ENCODE data around the gene RFX6. TPM values are rescaled to one million over a fixed set of nuclear protein-coding genes. Genes with fewer than 3 reads are reported as not detected.

Gene RFX6
- total RNA-seq, 2 experiments from 2014 or later, result not detected

- no peak overlapping the region for H3K27ac Mint-ChIP-seq
- no peak overlapping the region for H3K4me3 Mint-ChIP-seq
- no peaks in the 10 kb centered on the region for H3K36me3 Mint-ChIP-seq (ENCODE audit: low read depth)
Observed at GRCh38 chr6:116872771-116873170, 4.3 kb upstream of the RFX6 start.

DNA sequence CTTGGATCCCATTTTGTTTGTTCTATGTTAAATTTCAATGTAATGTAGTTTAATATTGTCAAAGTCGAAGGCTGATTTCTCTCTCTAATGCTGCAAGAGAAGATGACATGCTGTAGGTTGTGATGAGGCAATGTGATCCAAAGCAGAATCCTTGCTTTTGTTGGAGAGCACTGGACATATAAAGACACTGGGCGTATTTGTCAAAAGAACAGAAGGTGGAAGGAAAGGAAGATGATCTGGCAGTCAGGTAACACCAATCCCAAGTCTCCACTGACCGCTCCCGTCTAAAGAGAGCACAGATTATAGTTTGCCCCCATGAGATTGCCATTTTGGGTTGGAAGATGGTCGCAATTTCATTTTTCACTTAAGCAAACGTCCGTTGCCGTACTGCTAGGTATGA lies 935 bp upstream of the RFX6 start:
- CTCF ChIA-PET, result no interaction called here
- no peaks in the 10 kb centered on the region for H3K9me3 Mint-ChIP-seq
- H3K36me3 Mint-ChIP-seq (ENCODE audit: low read depth), result no peaks in the 10 kb centered on the region
- POLR2A ChIA-PET, result no interaction called here
- H3K4me3 Mint-ChIP-seq, result peak overlapping the region; percentile 3
- H3K27me3 Mint-ChIP-seq, result peaks cover 39% of the 10 kb centered on the region
- H3K4me1 Mint-ChIP-seq, result peaks cover 8% of the 10 kb centered on the region
- no peak overlapping the region for H3K27ac Mint-ChIP-seq
- no peak for DNase-seq

More at GRCh38 chr6:116872771-116873170, 4.3 kb upstream of the RFX6 start:
- peaks cover 32% of the 10 kb centered on the region for H3K27me3 Mint-ChIP-seq
- H3K9me3 Mint-ChIP-seq, result no peaks in the 10 kb centered on the region
- ChIA-PET CTCF (no interaction called here), POLR2A (interaction anchor here (0.5 kb wide), 1 partner anchor 14 kb away, joined by 4 read pairs; no protein-coding TSS in a partner anchor)
- DNase-seq, result no peak
- peaks cover 8% of the 10 kb centered on the region for H3K4me1 Mint-ChIP-seq

GRCh38 chr6:116877743-116878142 lies 701 bp downstream of the RFX6 start:
- no peak overlapping the region for H3K27ac Mint-ChIP-seq

DNA sequence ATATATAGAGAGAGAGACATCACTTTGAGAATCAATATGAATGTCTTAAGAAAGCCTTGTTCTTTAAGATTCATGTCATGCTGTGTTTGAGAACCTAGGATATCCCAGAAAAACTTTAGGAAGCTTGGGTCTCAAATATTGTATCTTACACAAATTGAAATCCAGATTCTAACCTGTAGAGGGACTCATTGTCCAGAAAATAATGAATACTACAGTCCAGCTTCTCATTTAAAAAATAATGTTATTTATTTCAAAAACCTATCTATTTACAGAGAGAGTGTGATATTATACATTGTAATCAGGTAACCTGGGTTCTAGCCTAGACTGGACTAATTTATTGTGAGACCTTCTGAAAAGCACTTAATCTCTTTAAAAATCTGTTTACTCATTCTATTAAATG lies 4.2 kb downstream of the RFX6 start:
- DNase-seq, result no peak
- H3K27me3 Mint-ChIP-seq, result peaks cover 23% of the 10 kb centered on the region
- ChIA-PET POLR2A (no interaction called here), CTCF (no interaction called here)
- H3K9me3 Mint-ChIP-seq, result no peaks in the 10 kb centered on the region
- H3K36me3 Mint-ChIP-seq (ENCODE audit: low read depth), result no peaks in the 10 kb centered on the region
- H3K4me3 Mint-ChIP-seq, result no peak overlapping the region
- H3K4me1 Mint-ChIP-seq, result peaks cover 5% of the 10 kb centered on the region
- H3K27ac Mint-ChIP-seq, result no peak overlapping the region

More at GRCh38 chr6:116877743-116878142, 701 bp downstream of the RFX6 start:
- peaks cover 39% of the 10 kb centered on the region for H3K27me3 Mint-ChIP-seq
- H3K36me3 Mint-ChIP-seq (ENCODE audit: low read depth), result no peaks in the 10 kb centered on the region
- no peak for DNase-seq
- CTCF ChIA-PET, result no interaction called here
- no peaks in the 10 kb centered on the region for H3K9me3 Mint-ChIP-seq
- POLR2A ChIA-PET, result no interaction called here
- H3K4me1 Mint-ChIP-seq, result peaks cover 8% of the 10 kb centered on the region
- no peak overlapping the region for H3K4me3 Mint-ChIP-seq

DNA sequence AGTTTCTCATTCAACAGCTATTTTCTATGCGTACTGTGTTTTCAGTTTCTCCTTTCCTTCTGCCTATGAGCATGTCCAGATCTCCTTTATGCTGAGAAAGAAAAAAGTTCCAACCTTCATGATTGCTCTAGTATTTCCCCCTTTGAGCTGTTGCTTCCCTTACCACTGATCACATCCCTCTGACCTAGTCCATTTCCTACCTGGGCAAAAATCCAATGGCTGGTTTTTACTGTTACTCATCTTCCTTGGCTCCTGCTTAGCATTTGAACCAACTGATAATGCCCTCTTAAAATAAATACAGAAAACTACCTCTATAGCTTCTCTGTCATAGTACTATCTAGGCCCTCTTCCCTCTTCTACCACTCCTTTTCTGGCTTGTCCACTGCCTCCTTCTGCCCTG lies 6.0 kb downstream of the RFX6 start:
- ChIA-PET POLR2A (no interaction called here), CTCF (no interaction called here)
- Mint-ChIP-seq H3K27ac (no peak overlapping the region), H3K9me3 (no peaks in the 10 kb centered on the region), H3K36me3 (ENCODE audit: low read depth) (no peaks in the 10 kb centered on the region), H3K27me3 (peaks cover 8% of the 10 kb centered on the region), H3K4me3 (no peak overlapping the region), H3K4me1 (no peaks in the 10 kb centered on the region)
- no peak for DNase-seq

DNA sequence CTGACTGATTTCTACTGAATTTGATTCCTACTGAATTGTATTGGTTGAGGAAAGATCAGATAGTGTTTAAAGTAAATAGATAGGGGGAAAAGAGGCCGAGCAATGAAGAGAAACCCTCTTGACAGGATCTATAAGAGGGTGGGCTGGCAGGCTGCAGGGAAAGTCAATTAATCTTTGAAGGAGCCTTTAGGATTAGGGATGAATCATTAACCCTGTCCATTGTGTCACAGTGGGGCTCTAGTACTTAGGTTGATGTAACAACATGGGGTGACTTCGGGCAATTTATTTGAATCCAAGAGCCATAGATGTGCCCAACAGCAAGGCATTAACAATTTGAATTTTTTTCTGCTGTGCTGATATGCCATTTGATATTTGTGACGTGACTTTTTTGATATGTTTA lies 7.5 kb downstream of the RFX6 start:
- ChIA-PET CTCF (no interaction called here), POLR2A (no interaction called here)
- Mint-ChIP-seq H3K4me3 (no peak overlapping the region), H3K27ac (no peak overlapping the region), H3K4me1 (no peaks in the 10 kb centered on the region), H3K27me3 (peaks cover 6% of the 10 kb centered on the region), H3K36me3 (ENCODE audit: low read depth) (no peaks in the 10 kb centered on the region), H3K9me3 (no peaks in the 10 kb centered on the region)
- no peak for DNase-seq

GRCh38 chr6:116887168-116887567 lies 10.1 kb downstream of the RFX6 start:
- Mint-ChIP-seq H3K27ac (no peak overlapping the region), H3K36me3 (ENCODE audit: low read depth) (no peaks in the 10 kb centered on the region), H3K4me3 (no peak overlapping the region), H3K27me3 (no peaks in the 10 kb centered on the region), H3K9me3 (no peaks in the 10 kb centered on the region), H3K4me1 (no peaks in the 10 kb centered on the region)
- ChIA-PET POLR2A (no interaction called here), CTCF (no interaction called here)
- no peak for DNase-seq

DNA sequence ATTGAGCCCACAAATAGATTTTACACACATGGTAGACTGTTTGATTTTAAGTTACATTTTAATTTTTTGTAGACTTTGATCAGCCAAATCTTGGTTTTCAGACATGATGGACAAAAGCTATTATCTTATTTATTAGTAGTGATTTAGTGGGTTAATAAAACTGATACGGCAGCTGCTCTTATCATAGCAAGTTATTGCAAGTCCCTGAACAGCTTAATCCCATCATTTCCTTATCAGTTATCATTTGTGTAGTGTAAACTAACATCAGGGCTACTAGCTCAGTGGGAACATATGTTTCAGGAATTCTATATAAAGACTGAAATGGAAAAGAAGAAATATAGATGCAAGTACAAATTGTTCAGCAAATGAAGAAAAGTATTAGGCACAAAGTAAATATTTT lies 10.9 kb downstream of the RFX6 start:
- Mint-ChIP-seq H3K27ac (no peak overlapping the region), H3K27me3 (no peaks in the 10 kb centered on the region)
- CTCF ChIA-PET, result no interaction called here

GRCh38 chr6:116888732-116889360 lies 11.8 kb downstream of the RFX6 start:
- ChIA-PET POLR2A (no interaction called here), CTCF (no interaction called here)
- Mint-ChIP-seq H3K4me3 (no peak overlapping the region), H3K27me3 (no peaks in the 10 kb centered on the region), H3K9me3 (no peaks in the 10 kb centered on the region), H3K27ac (no peak overlapping the region), H3K36me3 (ENCODE audit: low read depth) (no peaks in the 10 kb centered on the region), H3K4me1 (no peaks in the 10 kb centered on the region)
- DNase-seq, result no peak

More for the DNA sequence above, 10.9 kb downstream of the RFX6 start:
- Mint-ChIP-seq H3K4me1 (no peaks in the 10 kb centered on the region), H3K36me3 (ENCODE audit: low read depth) (no peaks in the 10 kb centered on the region), H3K9me3 (no peaks in the 10 kb centered on the region), H3K4me3 (no peak overlapping the region)
- POLR2A ChIA-PET, result no interaction called here
- DNase-seq, result no peak

GRCh38 chr6:116894669-116895068 lies 17.6 kb downstream of the RFX6 start:
- ChIA-PET POLR2A (no interaction called here), CTCF (no interaction called here)
- Mint-ChIP-seq H3K4me3 (no peak overlapping the region), H3K9me3 (no peaks in the 10 kb centered on the region), H3K4me1 (no peaks in the 10 kb centered on the region), H3K27me3 (no peaks in the 10 kb centered on the region), H3K36me3 (ENCODE audit: low read depth) (no peaks in the 10 kb centered on the region), H3K27ac (no peak overlapping the region)
- DNase-seq, result no peak

- DNase-seq, result no peak
- H3K4me3 Mint-ChIP-seq, result no peak overlapping the region
- H3K27me3 Mint-ChIP-seq, result no peaks in the 10 kb centered on the region
- no peaks in the 10 kb centered on the region for H3K4me1 Mint-ChIP-seq
- no peaks in the 10 kb centered on the region for H3K9me3 Mint-ChIP-seq
- no peaks in the 10 kb centered on the region for H3K36me3 Mint-ChIP-seq (ENCODE audit: low read depth)
- ChIA-PET CTCF (no interaction called here), POLR2A (no interaction called here)
- H3K27ac Mint-ChIP-seq, result no peak overlapping the region
Observed at GRCh38 chr6:116895935-116896334, 18.9 kb downstream of the RFX6 start.

DNA sequence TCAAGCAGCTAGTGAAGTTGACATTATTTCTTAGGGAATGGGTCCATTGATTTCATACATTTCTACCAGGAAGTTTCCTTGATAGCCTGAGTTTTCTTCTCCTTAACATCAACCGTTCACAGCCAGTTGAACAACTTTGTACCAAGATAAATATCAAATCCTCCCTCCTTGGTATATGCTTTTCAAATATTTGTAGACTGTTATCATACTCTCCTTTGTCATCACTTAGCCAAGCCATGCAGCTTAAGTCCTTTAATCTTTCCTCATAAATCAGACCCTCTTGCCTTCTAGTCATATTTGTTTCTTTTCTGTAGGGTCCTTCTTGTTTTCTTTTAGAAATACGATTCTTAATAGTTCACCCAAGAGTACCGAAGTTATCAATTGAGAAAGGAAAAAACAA lies 25.6 kb downstream of the RFX6 start:
- POLR2A ChIA-PET, result no interaction called here
- Mint-ChIP-seq H3K4me3 (no peak overlapping the region), H3K36me3 (ENCODE audit: low read depth) (no peaks in the 10 kb centered on the region), H3K9me3 (peaks cover 9% of the 10 kb centered on the region), H3K4me1 (no peaks in the 10 kb centered on the region), H3K27me3 (no peaks in the 10 kb centered on the region), H3K27ac (no peak overlapping the region)
- CTCF ChIA-PET, result no interaction called here
- no peak for DNase-seq

DNA sequence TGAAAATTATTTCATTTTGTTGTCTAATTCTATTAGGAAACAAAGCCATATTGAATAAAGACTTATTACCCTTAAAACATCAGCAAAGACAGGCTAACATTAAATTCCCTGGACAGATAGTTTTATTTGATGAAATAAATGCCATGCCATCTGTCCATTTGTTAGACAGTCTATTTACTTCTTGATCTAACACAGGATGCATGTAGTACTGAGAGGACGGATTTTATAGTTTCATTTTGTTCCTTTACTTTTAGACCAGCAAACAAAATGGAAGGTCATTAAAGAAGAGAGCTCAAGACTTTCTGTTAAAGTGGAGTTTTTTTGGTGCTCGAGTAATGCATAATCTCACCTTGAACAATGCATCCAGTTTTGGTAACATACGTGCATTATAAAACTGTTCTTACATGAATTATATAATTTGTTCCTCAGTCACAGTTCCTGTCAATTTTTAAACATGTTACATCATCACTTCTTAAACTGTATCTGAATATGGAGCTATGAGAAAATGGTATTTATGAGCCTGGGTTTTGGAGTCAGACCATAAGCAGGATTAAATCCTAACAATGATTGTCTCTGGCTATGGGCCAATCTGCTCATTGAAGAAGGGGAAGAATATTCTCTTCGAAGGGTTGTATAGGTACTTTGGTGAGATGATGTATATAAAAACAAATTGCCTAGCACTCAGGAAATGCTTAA lies 46.0 kb downstream of the RFX6 start:
- Mint-ChIP-seq H3K4me1 (no peaks in the 10 kb centered on the region), H3K27ac (no peak overlapping the region), H3K9me3 (no peaks in the 10 kb centered on the region), H3K36me3 (ENCODE audit: low read depth) (no peaks in the 10 kb centered on the region), H3K27me3 (no peaks in the 10 kb centered on the region), H3K4me3 (no peak overlapping the region)
- ChIA-PET CTCF (no interaction called here), POLR2A (no interaction called here)
- DNase-seq, result no peak

DNA sequence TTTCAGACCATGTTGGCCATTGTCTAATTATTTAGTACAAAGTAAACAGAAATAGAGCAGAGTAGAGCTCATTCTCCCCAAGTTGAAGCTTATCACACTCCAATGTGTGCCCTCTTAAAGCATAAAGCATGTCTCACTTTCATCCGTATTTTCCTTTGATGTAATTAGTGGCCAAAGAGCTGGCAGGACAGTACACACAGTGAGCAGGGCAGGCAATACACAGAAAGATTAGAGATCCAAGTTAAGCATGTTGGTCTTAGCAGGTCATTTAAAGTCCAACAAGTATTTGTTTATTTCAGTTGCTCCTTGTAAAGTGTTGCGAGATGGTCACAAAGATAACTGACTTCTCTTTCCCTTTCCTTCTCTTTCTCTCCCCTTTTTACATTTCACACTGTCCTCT lies 47.2 kb downstream of the RFX6 start:
- no peaks in the 10 kb centered on the region for H3K27me3 Mint-ChIP-seq
- H3K36me3 Mint-ChIP-seq (ENCODE audit: low read depth), result no peaks in the 10 kb centered on the region
- no peak overlapping the region for H3K4me3 Mint-ChIP-seq
- ChIA-PET CTCF (no interaction called here), POLR2A (no interaction called here)
- no peaks in the 10 kb centered on the region for H3K9me3 Mint-ChIP-seq
- no peak overlapping the region for H3K27ac Mint-ChIP-seq
- DNase-seq, result no peak
- H3K4me1 Mint-ChIP-seq, result no peaks in the 10 kb centered on the region
